K562 (cell line): Measurements from ENCODE around the gene COX7A1. TPM values are rescaled to one million over a fixed set of nuclear protein-coding genes. Genes with fewer than 3 reads are reported as not detected.

Experiments used
- GABPA ChIP-seq: fragments of 200-800 bp; sonication (Bioruptor generic); conservative IDR thresholded peaks from 2 replicates; pipeline ENCODE4 v1.6.1; 2016; ENCODE audit warnings: low read depth, missing genetic modification characterization, missing compliant biosample characterization
- HMG20B ChIP-seq: fragments of 250-450 bp; sonication (Bioruptor Pico); IDR thresholded peaks from 2 replicates; pipeline ENCODE4 v1.5.0; 2021; ENCODE audit warnings: mild to moderate bottlenecking
- MEIS2 ChIP-seq: fragments of 450-650 bp; IDR thresholded peaks from 2 replicates; pipeline ENCODE4 v1.6.1; 2014; ENCODE audit warnings: mild to moderate bottlenecking; ENCODE audit not compliant: partially characterized antibody
- MXI1 ChIP-seq: IDR thresholded peaks from 2 replicates; pipeline ENCODE4 v1.6.1; 2011; ENCODE audit warnings: low read depth, mild to moderate bottlenecking, improper control_type of control experiment, low read length
- PKNOX1 ChIP-seq: fragments of 450-650 bp; IDR thresholded peaks from 2 replicates; pipeline ENCODE4 v1.6.1; 2016
- VEZF1 ChIP-seq: fragments of 200-800 bp; sonication (Bioruptor generic); IDR thresholded peaks from 2 replicates; pipeline ENCODE4 v1.6.1; 2017; ENCODE audit warnings: missing genetic modification characterization, missing compliant biosample characterization
- ZKSCAN8 ChIP-seq: fragments of 200-800 bp; sonication (Bioruptor generic); IDR thresholded peaks from 2 replicates; pipeline ENCODE4 v1.6.1; 2016; ENCODE audit warnings: missing genetic modification characterization, missing compliant biosample characterization
- polyA plus RNA-seq, 8 experiments: library from polyadenylated mRNA; depleted of rRNA in 4 of 8; stranded (reverse) in 5 of 8; unstranded in 3 of 8; fragments of >200 nt; fragmentation: Nextera tagmentation in 2 of 8; fragmentation: Illumina TruSeq in 1 of 8; extraction: Ambion mirVana in 2 of 8; extraction: Trizol in 1 of 8; gene quantifications; 2 replicates each; pipeline versions ENCODE4 v1.2.1 to v1.2.3, GENCODE V29; 2011 to 2014; ENCODE audit warnings: inconsistent platforms in 1 of 8, missing spikeins in 1 of 8
- total RNA-seq, 7 experiments: library from RNA; depleted of rRNA in 6 of 7; stranded (reverse); fragments of >200 nt in 6 of 7; fragmentation: Illumina TruSeq in 2 of 7; extraction: Trizol in 2 of 7; gene quantifications; 2 replicates each; pipeline versions ENCODE4 v1.2.1 to v1.2.3, GENCODE V29; 2011 to 2021; ENCODE audit warnings: low replicate concordance in 1 of 7
- TF ChIP-seq, protein P1 (sequence below), 2 experiments: IDR thresholded peaks; 2 replicates each; pipeline ENCODE4 v1.6.1; 2012; ENCODE audit warnings: improper control_type of control experiment in 2 of 2, low read depth in 2 of 2, low read length in 2 of 2, borderline replicate concordance in 1 of 2

The COX7A1 gene
- total and polyA plus RNA-seq, 9 of the 15 experiments (the other 6 are each of a cell fraction or from before 2014, with no cell fraction given), result 0.08 TPM; not detected in 8

GRCh38 chr19:36140304-36141038 lies 11.8 kb downstream of the COX7A1 start (continued):
- TF ChIP-seq MEIS2 (no peak), HMG20B (CRISPR knock-in tag) (0 out of 2 replicates have a peak, but pooled peaks have one; percentile 29), VEZF1 (CRISPR knock-in tag) (peak; percentile 68), MXI1 (0 out of 2 replicates have a peak, but pooled peaks have one; percentile 12), GABPA (peak; percentile 59), PKNOX1 (no peak), ZKSCAN8 (CRISPR knock-in tag) (no peak)
- TF ChIP-seq, protein P1, sequence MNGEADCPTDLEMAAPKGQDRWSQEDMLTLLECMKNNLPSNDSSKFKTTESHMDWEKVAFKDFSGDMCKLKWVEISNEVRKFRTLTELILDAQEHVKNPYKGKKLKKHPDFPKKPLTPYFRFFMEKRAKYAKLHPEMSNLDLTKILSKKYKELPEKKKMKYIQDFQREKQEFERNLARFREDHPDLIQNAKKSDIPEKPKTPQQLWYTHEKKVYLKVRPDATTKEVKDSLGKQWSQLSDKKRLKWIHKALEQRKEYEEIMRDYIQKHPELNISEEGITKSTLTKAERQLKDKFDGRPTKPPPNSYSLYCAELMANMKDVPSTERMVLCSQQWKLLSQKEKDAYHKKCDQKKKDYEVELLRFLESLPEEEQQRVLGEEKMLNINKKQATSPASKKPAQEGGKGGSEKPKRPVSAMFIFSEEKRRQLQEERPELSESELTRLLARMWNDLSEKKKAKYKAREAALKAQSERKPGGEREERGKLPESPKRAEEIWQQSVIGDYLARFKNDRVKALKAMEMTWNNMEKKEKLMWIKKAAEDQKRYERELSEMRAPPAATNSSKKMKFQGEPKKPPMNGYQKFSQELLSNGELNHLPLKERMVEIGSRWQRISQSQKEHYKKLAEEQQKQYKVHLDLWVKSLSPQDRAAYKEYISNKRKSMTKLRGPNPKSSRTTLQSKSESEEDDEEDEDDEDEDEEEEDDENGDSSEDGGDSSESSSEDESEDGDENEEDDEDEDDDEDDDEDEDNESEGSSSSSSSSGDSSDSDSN (IDR thresholded peaks at IDR 0.05; ENCODE audit: borderline replicate concordance in 1 of 2, low read depth in 2 of 2, low read length in 2 of 2), result peak; percentile 4 to 14; a peak in 1 of 4 replicates
